HEK293T (cell line): ENCODE results near the gene ISL1.

Source experiments
- CTCF ChIA-PET: fragments of 350-600 bp; formaldehyde crosslinking; extraction: SDS; loops from one replicate; lab custom pipeline; 2021; ENCODE audit warnings: antibody characterized with exemption, inconsistent platforms; lab: Yijun Ruan, JAX
- POLR2A ChIA-PET: fragments of 350-600 bp; formaldehyde crosslinking; extraction: SDS; loops from one replicate; lab custom pipeline; 2020; ENCODE audit warnings: antibody characterized with exemption, inconsistent platforms; lab: Yijun Ruan, JAX
- DNase-seq: peaks from one replicate; pipeline ENCODE4 v3.0.0; 2012; ENCODE audit warnings: mixed read lengths; ENCODE audit errors: extremely low spot score
- ARNT ChIP-seq: fragments of 450-650 bp; IDR thresholded peaks from 2 replicates; pipeline ENCODE4 v1.6.1; 2017; ENCODE audit warnings: mild to moderate bottlenecking
- BHLHE40 ChIP-seq: fragments of 450-650 bp; IDR thresholded peaks from 2 replicates; pipeline ENCODE4 v1.6.1; 2016; ENCODE audit warnings: mild to moderate bottlenecking, moderate library complexity, borderline replicate concordance
- CTBP1 ChIP-seq: fragments of 450-650 bp; IDR thresholded peaks from 2 replicates; pipeline ENCODE4 v1.6.1; 2016; ENCODE audit warnings: borderline replicate concordance
- ELF4 ChIP-seq: fragments of 450-650 bp; IDR thresholded peaks from 2 replicates; pipeline ENCODE4 v1.6.1; 2017; ENCODE audit warnings: antibody characterized with exemption
- FOXA1 ChIP-seq: fragments of 450-650 bp; IDR thresholded peaks from 2 replicates; pipeline ENCODE4 v1.6.1; 2016; ENCODE audit warnings: mild to moderate bottlenecking
- FOXK2 ChIP-seq: fragments of 450-650 bp; IDR thresholded peaks from 2 replicates; pipeline ENCODE4 v1.6.1; 2016; ENCODE audit warnings: mild to moderate bottlenecking
- FOXM1 ChIP-seq: fragments of 450-650 bp; IDR thresholded peaks from 2 replicates; pipeline ENCODE4 v1.6.1; 2017; ENCODE audit warnings: mild to moderate bottlenecking, borderline replicate concordance
- HDGF ChIP-seq: fragments of 450-650 bp; IDR thresholded peaks from 2 replicates; pipeline ENCODE4 v1.6.1; 2017; ENCODE audit warnings: antibody characterized with exemption, borderline replicate concordance
- L3MBTL2 ChIP-seq: fragments of 450-650 bp; conservative IDR thresholded peaks from 2 replicates; pipeline ENCODE4 v1.6.1; 2016; ENCODE audit warnings: mild to moderate bottlenecking
- LEF1 ChIP-seq: fragments of 450-650 bp; IDR thresholded peaks from 2 replicates; pipeline ENCODE4 v1.6.1; 2017; ENCODE audit warnings: mild to moderate bottlenecking, borderline replicate concordance
- NFRKB ChIP-seq: fragments of 450-650 bp; IDR thresholded peaks from 2 replicates; pipeline ENCODE4 v1.6.1; 2016; ENCODE audit warnings: mild to moderate bottlenecking, moderate library complexity
- PKNOX1 ChIP-seq: fragments of 450-650 bp; IDR thresholded peaks from 2 replicates; pipeline ENCODE4 v1.6.1; 2016
- SP1 ChIP-seq: fragments of 450-650 bp; IDR thresholded peaks from 2 replicates; pipeline ENCODE4 v1.6.1; 2017
- SUZ12 ChIP-seq: fragments of 450-650 bp; IDR thresholded peaks from 2 replicates; pipeline ENCODE4 v1.6.1; 2016; ENCODE audit warnings: mild to moderate bottlenecking
- TARDBP ChIP-seq: fragments of 450-650 bp; IDR thresholded peaks from 2 replicates; pipeline ENCODE4 v1.6.1; 2016
- ZNF384 ChIP-seq: fragments of 450-650 bp; IDR thresholded peaks from 2 replicates; pipeline ENCODE4 v1.6.1; 2016

The ISL1 gene

DNA sequence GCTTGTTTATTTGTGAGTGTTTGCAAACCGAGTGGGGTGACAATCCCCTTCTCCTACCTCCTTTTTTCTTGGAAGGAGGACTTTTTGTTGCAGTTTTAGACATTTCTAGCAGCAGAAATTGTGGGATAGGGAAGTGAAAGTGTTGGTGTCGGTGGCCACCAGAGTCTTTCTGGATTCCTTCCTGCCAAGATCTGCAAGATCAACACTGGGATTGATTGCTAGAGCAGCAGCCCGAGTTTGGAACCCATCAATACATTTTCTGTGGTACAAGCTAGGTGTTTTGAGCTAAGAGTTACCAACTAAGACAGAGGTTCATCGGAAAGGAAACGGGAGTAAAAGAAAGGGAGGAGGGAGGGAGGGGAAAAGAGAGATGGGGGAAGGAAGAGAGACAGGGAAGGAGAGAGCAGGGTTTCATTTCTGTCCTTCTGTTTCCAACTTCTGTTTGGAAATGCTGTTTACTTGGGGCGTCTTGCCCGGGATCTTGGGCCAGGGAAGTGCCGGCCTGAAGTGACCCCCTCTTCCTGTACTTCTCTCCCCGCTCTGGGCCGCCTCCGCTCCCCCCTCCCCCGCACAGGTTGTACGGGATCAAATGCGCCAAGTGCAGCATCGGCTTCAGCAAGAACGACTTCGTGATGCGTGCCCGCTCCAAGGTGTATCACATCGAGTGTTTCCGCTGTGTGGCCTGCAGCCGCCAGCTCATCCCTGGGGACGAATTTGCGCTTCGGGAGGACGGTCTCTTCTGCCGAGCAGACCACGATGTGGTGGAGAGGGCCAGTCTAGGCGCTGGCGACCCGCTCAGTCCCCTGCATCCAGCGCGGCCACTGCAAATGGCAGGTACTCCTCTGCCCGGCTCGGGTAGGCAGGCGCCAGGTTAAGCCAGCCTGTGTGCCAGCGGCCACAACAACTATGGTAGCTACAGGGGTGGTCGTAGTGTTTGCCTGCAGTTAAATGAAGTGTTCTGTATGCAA lies 4.0 kb downstream of the ISL1 start:
- DNase-seq: no peak
- ChIA-PET CTCF (no interaction called here), POLR2A (no interaction called here)
- no peak for TF ChIP-seq ELF4
- TF ChIP-seq TARDBP: no peak
- TF ChIP-seq FOXM1: no peak
- no peak for TF ChIP-seq L3MBTL2
- no peak for TF ChIP-seq SUZ12
- no peak for TF ChIP-seq HDGF

DNA sequence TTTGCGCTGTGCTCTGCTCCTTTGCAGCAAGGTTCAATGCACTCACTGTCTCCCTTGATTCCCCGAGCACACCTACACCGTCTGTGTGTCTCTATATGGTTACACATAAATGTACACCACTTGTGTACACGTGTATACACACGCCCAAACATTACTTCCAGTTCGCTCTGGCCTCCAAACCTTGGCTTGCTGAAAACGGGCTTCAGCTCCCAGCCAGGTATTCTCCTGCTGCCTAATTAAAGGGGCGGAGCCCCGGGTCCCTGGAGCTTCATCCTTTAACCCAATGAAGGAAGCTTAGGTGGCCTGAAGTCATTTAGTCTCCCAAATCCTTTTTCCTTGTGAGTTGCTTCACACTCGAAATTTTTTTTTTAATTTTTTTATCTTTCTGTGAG lies 4.6 kb downstream of the ISL1 start:
- no peak for DNase-seq
- ChIA-PET CTCF (interaction anchor here (0.8 kb wide), 1 partner anchor 17 kb away, joined by 3 read pairs; no protein-coding TSS in a partner anchor), POLR2A (no interaction called here)
- TF ChIP-seq SUZ12 (no peak), FOXA1 (no peak), PKNOX1 (no peak), CTBP1 (no peak), L3MBTL2 (no peak), SP1 (no peak)

- TF ChIP-seq CTBP1: no peak
- ChIA-PET POLR2A (no interaction called here), CTCF (interaction anchor here (0.8 kb wide), 1 partner anchor 18 kb away, joined by 3 read pairs; no protein-coding TSS in a partner anchor)
- no peak for DNase-seq
Observed at GRCh38 chr5:51388488-51389287, 5.4 kb downstream of the ISL1 start.

DNA sequence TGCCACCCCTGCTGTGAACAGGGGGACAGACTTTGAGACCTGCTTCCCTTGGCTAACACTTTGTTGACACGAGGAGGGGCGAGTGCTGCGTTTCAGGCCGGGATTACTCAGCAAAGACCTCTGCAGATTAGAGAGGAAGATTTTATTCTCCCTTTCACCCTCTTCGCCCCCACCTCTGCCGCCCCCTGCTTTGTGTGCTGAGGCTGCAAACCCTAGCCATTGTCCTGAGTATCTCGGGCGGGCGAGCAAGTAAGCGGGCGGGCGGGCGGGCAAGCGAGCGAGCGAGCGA lies 6.0 kb downstream of the ISL1 start:
- ChIA-PET POLR2A (no interaction called here), CTCF (no interaction called here)
- no peak for DNase-seq
- TF ChIP-seq TARDBP (no peak), FOXA1 (no peak), L3MBTL2 (no peak), HDGF (no peak), BHLHE40 (no peak), FOXK2 (no peak), NFRKB (no peak), ARNT (no peak), ZNF384 (no peak), LEF1 (no peak), SP1 (no peak), SUZ12 (no peak), PKNOX1 (no peak), CTBP1 (no peak), ELF4 (no peak)

- POLR2A ChIA-PET: interaction anchor here (1.1 kb wide), 1 partner anchor 8 kb away, joined by 3 read pairs; no protein-coding TSS in a partner anchor
- CTCF ChIA-PET: no interaction called here
- DNase-seq: no peak
- no peak for TF ChIP-seq TARDBP
- no peak for TF ChIP-seq PKNOX1
- no peak for TF ChIP-seq CTBP1
- no peak for TF ChIP-seq ARNT
- TF ChIP-seq BHLHE40: no peak
- no peak for TF ChIP-seq HDGF
- TF ChIP-seq ELF4: no peak
- TF ChIP-seq ZNF384: no peak
- no peak for TF ChIP-seq LEF1
- TF ChIP-seq SP1: no peak
- no peak for TF ChIP-seq SUZ12
- TF ChIP-seq L3MBTL2: no peak
- TF ChIP-seq FOXA1: no peak
- TF ChIP-seq NFRKB: no peak
Observed at GRCh38 chr5:51389577-51390463, 6.6 kb downstream of the ISL1 start.

- no peak for DNase-seq
- TF ChIP-seq ELF4: no peak
- no peak for TF ChIP-seq BHLHE40
- TF ChIP-seq FOXK2: no peak
- TF ChIP-seq NFRKB: no peak
- no peak for TF ChIP-seq HDGF
- no peak for TF ChIP-seq LEF1
- TF ChIP-seq SUZ12: no peak
- no peak for TF ChIP-seq SP1
- TF ChIP-seq ZNF384: no peak
- no peak for TF ChIP-seq FOXA1
- no peak for TF ChIP-seq CTBP1
- ChIA-PET POLR2A (interaction anchor here (1.1 kb wide), 1 partner anchor 9 kb away, joined by 3 read pairs; no protein-coding TSS in a partner anchor), CTCF (no interaction called here)
Observed at GRCh38 chr5:51391175-51391574, 7.9 kb downstream of the ISL1 start.
